Hepatic stellate cell (primary cell): ENCODE measurements around the gene NCF2.
"Not testable (repeated sequence)": the region's sequence is repeated elsewhere in the genome, so short reads cannot be mapped to it uniquely, and the experiment has no call there.

ENCODE experiments used
- DNase-seq: peaks from one replicate; pipeline ENCODE4 v3.0.0; 2011; ENCODE audit warnings: low spot score

Gene NCF2

DNA sequence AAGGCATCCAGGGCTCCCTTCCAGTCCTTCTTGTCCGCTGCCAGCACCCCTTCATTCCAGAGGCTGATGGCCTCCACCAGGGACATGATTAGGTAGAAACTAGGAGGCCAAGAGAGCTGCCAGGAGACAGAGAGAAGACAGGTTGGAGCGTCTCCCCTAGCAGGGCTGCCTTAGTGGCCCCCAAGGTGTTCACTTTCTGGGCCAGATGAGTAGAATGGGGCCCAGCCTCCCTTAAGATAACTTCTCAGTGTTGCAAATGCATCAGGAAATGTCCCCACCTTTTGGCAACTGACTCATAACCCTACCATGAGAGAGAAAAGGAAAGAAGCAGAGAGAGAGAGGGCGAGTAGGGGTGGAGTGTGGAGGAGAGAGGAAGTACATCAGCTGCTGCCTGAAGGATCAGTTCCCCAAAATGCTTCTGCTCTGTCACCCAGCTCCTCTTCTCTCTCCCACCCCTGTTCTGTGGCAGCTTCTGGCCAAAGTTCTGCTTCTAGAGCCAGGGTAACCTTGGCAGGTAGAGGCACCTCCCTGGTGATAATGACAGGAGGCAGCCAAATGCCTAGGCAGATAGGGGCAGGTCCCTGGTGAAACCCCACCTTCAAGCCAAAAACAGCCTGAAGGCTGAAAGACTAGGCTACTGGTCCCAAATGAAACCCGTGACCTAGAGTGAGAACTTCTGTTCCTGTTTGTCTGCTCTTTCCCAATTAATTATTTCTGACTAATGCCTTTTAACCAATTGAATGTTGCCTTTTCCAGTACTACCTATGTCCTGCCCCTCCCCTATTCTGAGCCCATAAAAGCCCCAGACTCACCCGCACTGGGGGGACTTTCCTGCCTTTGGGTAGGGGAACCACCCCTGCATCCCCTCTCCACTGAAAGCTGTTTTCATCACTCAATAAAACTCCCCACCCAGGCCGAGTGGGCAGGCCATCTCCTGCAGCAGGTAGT is at the start of gene NCF2:
Gene NCF2 (minus strand): TSS at position 216 of the 948 bp plus-strand sequence. CDS start 130 bp downstream, at position 86.
- DNase-seq: no peak

GRCh38 chr1:183638649-183639387 is 48.6 kb upstream of the NCF2 start:
- no peak for DNase-seq

DNA sequence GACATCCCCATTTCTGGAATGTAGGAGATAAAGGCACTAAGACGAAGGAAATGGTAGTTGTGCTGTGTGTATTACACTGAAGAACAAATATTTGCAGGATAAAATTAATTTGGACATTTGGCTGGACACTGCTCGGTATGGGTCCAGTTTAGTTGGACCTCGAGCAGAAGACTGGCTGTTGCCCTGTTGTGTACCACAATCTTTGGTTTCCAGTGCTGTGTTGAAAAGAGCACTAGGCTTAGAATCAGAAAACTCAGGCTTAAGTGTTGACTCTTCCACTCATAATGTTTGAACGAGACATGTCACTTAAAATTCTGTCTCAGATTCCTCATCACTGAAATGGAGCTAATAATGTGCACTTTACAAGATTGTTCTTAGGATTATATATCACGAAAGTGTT is 46.5 kb upstream of the NCF2 start:
- DNase-seq: no peak

GRCh38 chr1:183636334-183636682 is 46.0 kb upstream of the NCF2 start:
- DNase-seq: no peak

DNA sequence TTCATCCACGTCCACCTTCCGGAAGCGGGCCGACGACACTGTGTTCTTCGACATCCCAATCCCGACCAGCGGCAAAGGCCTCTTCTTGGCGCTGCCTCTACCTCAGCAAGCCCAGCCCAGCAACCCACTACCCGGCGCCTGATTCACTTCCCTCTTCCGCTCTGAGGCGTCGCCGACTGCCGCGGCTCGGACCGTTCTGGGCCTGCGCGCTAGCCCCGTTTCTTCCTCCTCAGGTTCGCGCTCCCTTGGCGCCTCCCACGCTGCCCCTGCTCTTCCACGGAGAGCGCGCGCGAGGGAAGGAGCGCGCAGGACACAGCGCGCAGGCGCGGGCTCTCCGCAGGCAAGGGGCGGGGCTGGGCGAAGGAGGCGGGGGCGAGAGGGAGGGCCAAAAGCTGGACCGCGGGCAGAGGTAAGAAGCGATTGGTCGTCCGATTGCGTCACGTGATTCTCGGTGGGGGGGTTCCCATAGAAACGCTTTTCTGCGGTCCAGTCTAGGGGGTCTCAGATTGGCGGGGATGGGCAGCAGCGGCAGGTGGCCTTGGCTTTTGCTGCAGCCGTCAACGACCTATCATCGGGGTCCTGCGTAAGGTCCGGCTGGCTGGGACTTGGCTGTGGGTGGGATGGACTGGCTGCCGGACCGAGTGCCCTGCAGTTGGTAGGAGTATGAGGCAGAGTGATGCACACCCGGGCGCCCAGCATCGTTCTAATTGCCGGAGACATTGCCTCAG is 45.5 kb upstream of the NCF2 start, which contains the start of gene ARPC5:
Gene ARPC5 (minus strand): TSS at position 178 of the 728 bp plus-strand sequence. CDS start 124 bp downstream, at position 54.
- peak; percentile 92 for DNase-seq

GRCh38 chr1:183635099-183635605 is 44.9 kb upstream of the NCF2 start:
- DNase-seq: peak; percentile 24

- DNase-seq: no peak
These were observed 44.3 kb upstream of the NCF2 start for GRCh38 chr1:183634429-183635065.

GRCh38 chr1:183633676-183634343 is 43.6 kb upstream of the NCF2 start:
- DNase-seq: peak; percentile 67

- DNase-seq: no peak
These were observed 42.7 kb upstream of the NCF2 start for GRCh38 chr1:183632964-183633363.

DNA sequence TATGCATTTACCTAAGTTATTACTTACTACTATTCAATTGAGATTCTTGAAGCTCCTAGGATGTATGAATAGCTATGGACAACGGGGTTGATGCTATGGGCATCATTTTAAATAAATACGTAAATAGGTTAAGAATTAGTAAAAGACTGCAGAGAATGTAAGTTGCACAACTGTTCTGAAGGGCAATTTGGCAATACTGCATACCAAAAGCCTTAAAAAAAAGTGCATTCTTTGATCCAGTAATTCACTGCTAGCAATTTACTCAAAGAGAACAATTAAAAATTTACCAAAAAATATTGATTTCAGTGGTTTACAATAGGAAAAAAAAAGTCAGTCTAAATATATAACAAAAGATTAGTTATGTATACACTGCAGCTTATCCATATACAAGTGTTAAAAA is 41.9 kb upstream of the NCF2 start:
- DNase-seq: peak; percentile 20

GRCh38 chr1:183630748-183631147 is 40.5 kb upstream of the NCF2 start:
- peak; percentile 36 for DNase-seq

GRCh38 chr1:183628537-183628936 is 38.3 kb upstream of the NCF2 start:
- no peak for DNase-seq

GRCh38 chr1:183626236-183626635 is 36.0 kb upstream of the NCF2 start:
- DNase-seq: not testable (repeated sequence)

GRCh38 chr1:183622884-183623785 is 32.9 kb upstream of the NCF2 start:
- peak; percentile 29 for DNase-seq

- DNase-seq: no peak
These were observed 31.8 kb upstream of the NCF2 start for GRCh38 chr1:183622013-183622412.

DNA sequence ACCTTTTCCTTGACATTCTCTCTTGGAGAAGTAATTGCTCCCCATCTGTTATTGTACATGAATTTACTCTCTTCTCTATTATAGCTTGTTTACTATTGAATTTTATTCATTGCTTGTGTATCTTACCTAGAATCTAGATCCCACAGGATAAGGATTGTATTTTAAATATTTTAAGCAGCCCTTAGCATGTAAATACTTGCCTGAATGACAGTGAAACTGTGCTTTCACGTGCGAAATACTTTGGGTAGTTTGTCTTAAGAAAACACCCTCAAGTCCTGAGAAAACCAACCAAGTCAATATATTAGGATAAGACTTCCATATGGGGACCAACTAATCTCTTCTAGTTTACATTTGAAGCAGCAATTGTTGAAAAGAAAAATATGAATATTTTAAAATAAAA is 30.1 kb upstream of the NCF2 start:
- no peak for DNase-seq

GRCh38 chr1:183619781-183620180 is 29.5 kb upstream of the NCF2 start:
- no peak for DNase-seq

DNA sequence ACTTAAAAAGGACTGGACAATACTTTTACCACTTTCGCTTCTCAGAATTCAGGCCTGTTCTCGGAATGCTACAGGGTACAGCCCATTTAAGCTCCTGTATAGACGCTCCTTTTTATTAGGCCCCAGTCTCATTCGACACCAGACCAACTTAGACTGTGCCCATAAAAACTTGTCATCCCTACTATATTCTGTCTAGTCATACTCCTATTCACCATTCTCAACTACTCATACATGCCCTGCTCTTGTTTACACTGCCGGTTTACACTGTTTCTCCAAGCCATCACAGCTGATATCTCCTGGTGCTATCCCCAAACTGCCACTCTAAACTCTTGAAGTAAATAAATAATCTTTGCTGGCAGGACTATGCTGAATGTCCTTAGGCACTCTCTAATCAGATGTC is 27.9 kb upstream of the NCF2 start:
- DNase-seq: not testable (repeated sequence)

GRCh38 chr1:183612975-183613374 is 22.7 kb upstream of the NCF2 start:
- DNase-seq: not testable (repeated sequence)

GRCh38 chr1:183612407-183612806 is 22.1 kb upstream of the NCF2 start:
- no peak for DNase-seq
